GM13977 (cell line): ENCODE results near the gene EXOC6.

Experiments used
- DNase-seq: peaks from one replicate; pipeline ENCODE4 v3.0.0; 2012; ENCODE audit warnings: low spot score
- CTCF ChIP-seq: IDR thresholded peaks from 2 replicates; pipeline ENCODE4 v1.5.1; 2012; ENCODE audit warnings: mild to moderate bottlenecking, control low read depth; ENCODE audit not compliant: insufficient read depth; ENCODE audit errors: extremely low read depth, missing control alignments
- in situ Hi-C: fragments of 300-500 bp; cut with MboI; formaldehyde crosslinking; loops from one replicate; pipeline ENCODE4 v1.12.0; 2022; ENCODE audit warnings: low sequenced_read_pairs, low pct_unique_long_range_greater_than_20kb, mixed read lengths, inconsistent platforms; ENCODE audit not compliant: unreplicated experiment

EXOC6 gene

GRCh38 chr10:93075369-93076221 lies 227.3 kb downstream of the EXOC6 start:
- TF ChIP-seq CTCF: no peak
- in situ Hi-C loops: loop anchor here (10.0 to 25.0 kb wide), 3 partner anchors 212 to 412 kb away; partner anchors contain the start of genes CEP55 and MYOF
- DNase-seq: peak; percentile 62

GRCh38 chr10:93076871-93077270 lies 228.6 kb downstream of the EXOC6 start:
- no peak for TF ChIP-seq CTCF
- DNase-seq: no peak
- in situ Hi-C loops: loop anchor here (10.0 to 25.0 kb wide), 3 partner anchors 210 to 410 kb away; partner anchors contain the start of genes CEP55 and MYOF

- in situ Hi-C loops: loop anchor here (10.0 to 25.0 kb wide), 3 partner anchors 209 to 409 kb away; partner anchors contain the start of genes CEP55 and MYOF
- no peak for DNase-seq
- TF ChIP-seq CTCF: no peak
These were observed 229.6 kb downstream of the EXOC6 start for GRCh38 chr10:93077860-93078337.

- in situ Hi-C loops: loop anchor here (10.0 to 25.0 kb wide), 3 partner anchors 207 to 407 kb away; partner anchors contain the start of genes CEP55 and MYOF
- no peak for DNase-seq
- no peak for TF ChIP-seq CTCF
These were observed 231.5 kb downstream of the EXOC6 start for GRCh38 chr10:93079663-93080349.

- TF ChIP-seq CTCF: peak; percentile 78
- in situ Hi-C loops: loop anchor here (25.0 kb wide), 2 partner anchors 207 to 407 kb away; partner anchors contain the start of genes CEP55 and MYOF
- peak; percentile 86 for DNase-seq
These were observed 232.2 kb downstream of the EXOC6 start for GRCh38 chr10:93080350-93081046.

GRCh38 chr10:93081318-93081717 lies 233.0 kb downstream of the EXOC6 start:
- no peak for DNase-seq
- no peak for TF ChIP-seq CTCF
- in situ Hi-C loops: loop anchor here (25.0 kb wide), 2 partner anchors 206 to 406 kb away; partner anchors contain the start of genes CEP55 and MYOF
